ENCODE measurements around the gene ZNF497. TPM values are rescaled to one million over a fixed set of nuclear protein-coding genes. Genes with fewer than 3 reads are reported as not detected.

The ZNF497 gene
- total and polyA plus RNA-seq, 4 donors, result 0.60 to 4.4 (median 1.3) TPM

DNA sequence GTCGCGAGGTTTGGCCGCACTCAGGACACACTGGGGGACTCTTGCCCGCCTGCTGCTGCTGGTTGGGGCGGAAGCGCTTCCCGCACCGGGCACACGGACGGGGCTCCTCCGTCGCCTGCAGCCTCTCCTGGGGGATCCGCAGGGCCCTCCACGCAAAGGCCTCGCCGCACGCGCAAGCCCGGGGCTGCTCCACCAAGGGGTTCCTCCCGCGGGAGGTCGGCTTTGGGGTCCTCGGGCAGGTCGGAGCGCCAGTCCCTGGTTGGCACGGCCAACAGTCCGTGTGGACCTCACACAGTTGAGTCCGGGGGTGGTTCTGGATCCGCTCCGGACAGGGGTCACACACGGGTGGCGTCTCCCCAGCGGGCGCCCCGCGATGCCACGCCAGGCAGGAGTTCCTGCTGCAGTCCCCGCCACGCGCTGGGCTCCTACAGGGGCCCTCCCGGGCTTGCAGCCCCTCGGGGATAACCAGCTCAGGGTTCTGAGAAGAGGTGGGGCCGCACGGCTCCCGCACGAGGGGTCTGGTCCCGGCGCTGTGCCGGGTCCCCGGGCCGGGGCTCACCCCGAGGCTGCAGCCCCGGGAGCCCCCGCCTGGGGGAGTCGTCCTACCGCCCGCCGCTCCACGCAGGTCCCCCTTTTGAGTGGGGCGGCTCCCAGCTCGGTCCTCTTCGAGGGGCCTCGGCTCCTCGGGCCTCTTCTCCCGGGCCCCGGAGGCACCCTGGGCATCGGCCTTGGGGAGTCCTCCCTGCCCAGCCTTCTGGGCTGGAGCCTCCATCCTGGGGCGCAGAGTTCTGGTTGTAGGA, 6.2 kb upstream of the ZNF497 start:
- Histone ChIP-seq H3K9ac (ENCODE audit: low read depth in 1 of 2, low read length in 2 of 2) (no peak overlapping the region), H3K9me3 (ENCODE audit: control insufficient read depth in 4 of 4, low read length in 3 of 4) (no peaks in the 10 kb centered on the region), H3K4me1 (ENCODE audit: control insufficient read depth in 4 of 4, insufficient read depth in 4 of 4, low read length in 3 of 4) (peaks cover 4 to 18% (median 14%) of the 10 kb centered on the region in 4 donors), H3K27me3 (ENCODE audit: control insufficient read depth in 4 of 4, insufficient read depth in 4 of 4, low read length in 3 of 4) (no peaks in the 10 kb centered on the region), H3K4me3 (ENCODE audit: low read depth in 1 of 3, low read length in 3 of 3) (no peak overlapping the region), H3K27ac (ENCODE audit: low read depth in 1 of 2, low read length in 2 of 2) (no peak overlapping the region), H3K36me3 (ENCODE audit: control insufficient read depth in 4 of 4, insufficient read depth in 3 of 4, low read depth in 1 of 4, low read length in 3 of 4) (peaks cover 0 to 2% (median 0%) of the 10 kb centered on the region in 4 donors)
- DNase-seq (ENCODE audit: low spot score), result no peak
- TF ChIP-seq EGR1 (IDR thresholded peaks at IDR 0.05; ENCODE audit: low read depth in 2 of 2), result no peak
- no peak for TF ChIP-seq GABPA (IDR thresholded peaks at IDR 0.05 in 1 of 2, conservative IDR thresholded peaks at IDR 0.05 in 1 of 2)
- TF ChIP-seq FOXA2 (IDR thresholded peaks at IDR 0.05), result no peak
- no peak for TF ChIP-seq RAD21 (IDR thresholded peaks at IDR 0.05)
- TF ChIP-seq TAF1 (conservative IDR thresholded peaks at IDR 0.05), result no peak
- WGBS, result 91% methylated on average over 68 of the region's 68 CpGs

DNA sequence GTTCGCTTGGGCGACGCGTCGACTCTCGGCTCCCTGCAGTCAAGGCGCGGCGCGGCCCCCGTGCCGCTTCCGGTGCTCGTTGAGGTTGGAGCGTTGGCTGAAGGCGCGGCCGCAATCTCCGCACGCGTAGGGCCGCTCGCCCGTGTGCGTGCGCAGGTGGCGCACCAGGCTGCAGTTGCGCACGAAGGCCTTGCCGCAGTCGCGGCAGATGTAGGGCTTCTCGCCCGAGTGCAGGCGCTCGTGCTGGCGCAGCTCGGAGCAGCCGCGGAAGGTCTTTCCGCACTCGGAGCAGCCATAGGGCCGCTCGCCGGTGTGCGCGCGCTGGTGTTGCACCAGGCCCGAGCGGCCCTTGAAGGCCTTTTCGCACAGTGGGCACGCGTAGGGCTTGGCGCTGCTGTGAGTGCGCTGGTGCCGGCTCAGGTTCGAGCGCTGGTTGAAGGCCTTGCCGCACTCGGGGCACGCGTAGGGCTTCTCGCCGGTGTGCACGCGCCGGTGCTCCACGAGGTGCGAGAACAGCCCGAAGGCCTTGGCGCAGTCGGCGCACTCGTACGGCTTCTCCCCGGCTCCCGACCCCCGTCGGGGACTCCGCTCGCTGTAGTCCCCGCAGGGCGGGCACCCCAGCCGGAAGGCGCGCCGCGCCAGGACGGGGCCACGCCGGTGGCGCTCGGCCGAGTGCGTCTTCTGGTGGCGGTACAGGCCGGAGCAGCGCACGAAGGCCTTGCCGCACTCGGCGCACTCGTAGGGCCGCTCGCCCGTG, 5.3 kb upstream of the ZNF497 start:
- no peak overlapping the region for H3K9ac ChIP-seq (ENCODE audit: low read depth in 1 of 2, low read length in 2 of 2)
- 79% methylated on average over 106 of the region's 106 CpGs for WGBS
- peaks cover 0 to 2% (median 0%) of the 10 kb centered on the region in 4 donors for H3K36me3 ChIP-seq (ENCODE audit: control insufficient read depth in 4 of 4, insufficient read depth in 3 of 4, low read depth in 1 of 4, low read length in 3 of 4)
- H3K27me3 ChIP-seq (ENCODE audit: control insufficient read depth in 4 of 4, insufficient read depth in 4 of 4, low read length in 3 of 4), result no peaks in the 10 kb centered on the region
- H3K4me3 ChIP-seq (ENCODE audit: low read depth in 1 of 3, low read length in 3 of 3), result no peak overlapping the region
- peak; percentile 32 for DNase-seq (ENCODE audit: low spot score)
- TF ChIP-seq NR2F2 (IDR thresholded peaks at IDR 0.05) (no peak), RAD21 (IDR thresholded peaks at IDR 0.05) (no peak), JUND (IDR thresholded peaks at IDR 0.05) (no peak)
- TF ChIP-seq, protein P1, sequence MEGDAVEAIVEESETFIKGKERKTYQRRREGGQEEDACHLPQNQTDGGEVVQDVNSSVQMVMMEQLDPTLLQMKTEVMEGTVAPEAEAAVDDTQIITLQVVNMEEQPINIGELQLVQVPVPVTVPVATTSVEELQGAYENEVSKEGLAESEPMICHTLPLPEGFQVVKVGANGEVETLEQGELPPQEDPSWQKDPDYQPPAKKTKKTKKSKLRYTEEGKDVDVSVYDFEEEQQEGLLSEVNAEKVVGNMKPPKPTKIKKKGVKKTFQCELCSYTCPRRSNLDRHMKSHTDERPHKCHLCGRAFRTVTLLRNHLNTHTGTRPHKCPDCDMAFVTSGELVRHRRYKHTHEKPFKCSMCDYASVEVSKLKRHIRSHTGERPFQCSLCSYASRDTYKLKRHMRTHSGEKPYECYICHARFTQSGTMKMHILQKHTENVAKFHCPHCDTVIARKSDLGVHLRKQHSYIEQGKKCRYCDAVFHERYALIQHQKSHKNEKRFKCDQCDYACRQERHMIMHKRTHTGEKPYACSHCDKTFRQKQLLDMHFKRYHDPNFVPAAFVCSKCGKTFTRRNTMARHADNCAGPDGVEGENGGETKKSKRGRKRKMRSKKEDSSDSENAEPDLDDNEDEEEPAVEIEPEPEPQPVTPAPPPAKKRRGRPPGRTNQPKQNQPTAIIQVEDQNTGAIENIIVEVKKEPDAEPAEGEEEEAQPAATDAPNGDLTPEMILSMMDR (IDR thresholded peaks at IDR 0.05; ENCODE audit: low read depth, low read length, missing input control), result no peak
- H3K9me3 ChIP-seq (ENCODE audit: control insufficient read depth in 4 of 4, low read length in 3 of 4), result no peaks in the 10 kb centered on the region
- H3K4me1 ChIP-seq (ENCODE audit: control insufficient read depth in 4 of 4, insufficient read depth in 4 of 4, low read length in 3 of 4), result peaks cover 4 to 10% (median 5%) of the 10 kb centered on the region in 4 donors
- H3K27ac ChIP-seq (ENCODE audit: low read depth in 1 of 2, low read length in 2 of 2), result no peak overlapping the region

DNA sequence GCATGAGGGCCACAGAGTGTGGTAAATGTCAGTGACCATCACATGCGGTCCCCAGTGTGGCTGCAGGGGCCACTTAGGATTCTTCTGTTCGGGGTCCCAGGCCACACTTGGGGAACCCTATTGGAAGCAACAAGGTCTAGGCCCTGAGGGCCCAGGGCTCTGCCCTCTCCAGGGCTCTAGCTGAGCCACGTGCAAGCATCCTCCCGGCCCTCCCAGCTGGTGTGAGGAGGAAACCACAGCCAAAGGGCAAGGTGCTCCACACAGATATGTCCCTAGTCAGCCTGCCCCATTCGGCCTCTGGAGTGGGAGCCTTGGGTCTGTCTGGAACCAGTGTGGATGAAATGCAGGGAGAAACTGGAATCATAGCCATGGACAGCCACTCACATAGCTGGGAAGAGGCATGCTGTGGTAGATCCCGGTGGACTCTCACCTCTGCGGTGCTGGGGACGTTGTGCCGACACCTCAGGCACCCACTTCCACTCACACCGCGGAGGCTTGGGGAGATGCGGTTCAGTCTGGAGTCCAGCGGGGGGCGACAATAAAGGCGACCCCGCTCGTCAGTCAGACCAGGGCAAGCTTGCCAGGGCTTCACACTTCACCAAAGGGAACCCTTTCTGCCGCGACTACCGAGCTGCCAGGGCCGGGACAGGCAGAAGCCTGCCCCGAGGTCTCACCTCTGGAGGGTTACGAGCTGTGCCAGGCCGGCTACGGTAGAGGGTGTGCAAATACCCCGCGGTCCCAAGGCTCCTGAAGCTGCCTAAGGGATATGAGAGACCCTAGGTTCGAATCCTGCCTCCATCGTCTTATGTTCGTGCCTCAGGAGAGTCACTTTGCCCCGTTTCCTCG, 4.3 kb upstream of the ZNF497 start:
- 95% methylated on average over 32 of the region's 32 CpGs for WGBS
- peak; percentile 29 for DNase-seq (ENCODE audit: low spot score)
- H3K36me3 ChIP-seq (ENCODE audit: control insufficient read depth in 4 of 4, insufficient read depth in 3 of 4, low read depth in 1 of 4, low read length in 3 of 4), result peaks cover 0 to 2% (median 0%) of the 10 kb centered on the region in 4 donors

More for the DNA sequence above, 4.3 kb upstream of the ZNF497 start:
- no peaks in the 10 kb centered on the region for H3K27me3 ChIP-seq (ENCODE audit: control insufficient read depth in 4 of 4, insufficient read depth in 4 of 4, low read length in 3 of 4)
- no peak overlapping the region for H3K27ac ChIP-seq (ENCODE audit: low read depth in 1 of 2, low read length in 2 of 2)
- no peak overlapping the region for H3K4me3 ChIP-seq (ENCODE audit: low read depth in 1 of 3, low read length in 3 of 3)
- H3K4me1 ChIP-seq (ENCODE audit: control insufficient read depth in 4 of 4, insufficient read depth in 4 of 4, low read length in 3 of 4), result peaks cover 0 to 6% (median 2%) of the 10 kb centered on the region in 4 donors
- no peak for TF ChIP-seq RAD21 (IDR thresholded peaks at IDR 0.05)
- TF ChIP-seq NR2F2 (IDR thresholded peaks at IDR 0.05), result no peak
- TF ChIP-seq HNF4A (conservative IDR thresholded peaks at IDR 0.05), result no peak
- TF ChIP-seq YY1 (IDR thresholded peaks at IDR 0.05), result no peak
- no peak for TF ChIP-seq TAF1 (conservative IDR thresholded peaks at IDR 0.05)
- TF ChIP-seq HNF4G (IDR thresholded peaks at IDR 0.05), result no peak
- no peak for TF ChIP-seq FOXA2 (IDR thresholded peaks at IDR 0.05)
- TF ChIP-seq, protein P1 (IDR thresholded peaks at IDR 0.05; ENCODE audit: low read depth, low read length, missing input control), result no peak
- TF ChIP-seq, protein P2, sequence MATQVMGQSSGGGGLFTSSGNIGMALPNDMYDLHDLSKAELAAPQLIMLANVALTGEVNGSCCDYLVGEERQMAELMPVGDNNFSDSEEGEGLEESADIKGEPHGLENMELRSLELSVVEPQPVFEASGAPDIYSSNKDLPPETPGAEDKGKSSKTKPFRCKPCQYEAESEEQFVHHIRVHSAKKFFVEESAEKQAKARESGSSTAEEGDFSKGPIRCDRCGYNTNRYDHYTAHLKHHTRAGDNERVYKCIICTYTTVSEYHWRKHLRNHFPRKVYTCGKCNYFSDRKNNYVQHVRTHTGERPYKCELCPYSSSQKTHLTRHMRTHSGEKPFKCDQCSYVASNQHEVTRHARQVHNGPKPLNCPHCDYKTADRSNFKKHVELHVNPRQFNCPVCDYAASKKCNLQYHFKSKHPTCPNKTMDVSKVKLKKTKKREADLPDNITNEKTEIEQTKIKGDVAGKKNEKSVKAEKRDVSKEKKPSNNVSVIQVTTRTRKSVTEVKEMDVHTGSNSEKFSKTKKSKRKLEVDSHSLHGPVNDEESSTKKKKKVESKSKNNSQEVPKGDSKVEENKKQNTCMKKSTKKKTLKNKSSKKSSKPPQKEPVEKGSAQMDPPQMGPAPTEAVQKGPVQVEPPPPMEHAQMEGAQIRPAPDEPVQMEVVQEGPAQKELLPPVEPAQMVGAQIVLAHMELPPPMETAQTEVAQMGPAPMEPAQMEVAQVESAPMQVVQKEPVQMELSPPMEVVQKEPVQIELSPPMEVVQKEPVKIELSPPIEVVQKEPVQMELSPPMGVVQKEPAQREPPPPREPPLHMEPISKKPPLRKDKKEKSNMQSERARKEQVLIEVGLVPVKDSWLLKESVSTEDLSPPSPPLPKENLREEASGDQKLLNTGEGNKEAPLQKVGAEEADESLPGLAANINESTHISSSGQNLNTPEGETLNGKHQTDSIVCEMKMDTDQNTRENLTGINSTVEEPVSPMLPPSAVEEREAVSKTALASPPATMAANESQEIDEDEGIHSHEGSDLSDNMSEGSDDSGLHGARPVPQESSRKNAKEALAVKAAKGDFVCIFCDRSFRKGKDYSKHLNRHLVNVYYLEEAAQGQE (IDR thresholded peaks at IDR 0.05), result no peak
- TF ChIP-seq, protein P3, sequence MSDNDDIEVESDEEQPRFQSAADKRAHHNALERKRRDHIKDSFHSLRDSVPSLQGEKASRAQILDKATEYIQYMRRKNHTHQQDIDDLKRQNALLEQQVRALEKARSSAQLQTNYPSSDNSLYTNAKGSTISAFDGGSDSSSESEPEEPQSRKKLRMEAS (IDR thresholded peaks at IDR 0.05), result no peak
- no peak overlapping the region for H3K9ac ChIP-seq (ENCODE audit: low read depth in 1 of 2, low read length in 2 of 2)
- H3K9me3 ChIP-seq (ENCODE audit: control insufficient read depth in 4 of 4, low read length in 3 of 4), result no peaks in the 10 kb centered on the region

Data from liver (tissue), 9 donors.